Stimulated activated CD8-positive, alpha-beta memory T cell treated with anti-CD3 and anti-CD28 coated beads, Interleukin-12 subunit alpha, Interleukin-12 subunit beta, amount 100 ng/mL, for 1 hour (primary cell): ENCODE results near the gene SPATA2L.
A peak's percentile ranks its signal among the peaks of the same experiment; 100 is the strongest.

Experiments used
- DNase-seq: peaks from one replicate; pipeline ENCODE4 v3.0.0-alpha.2; 2020; ENCODE audit warnings: low read depth

Gene SPATA2L

GRCh38 chr16:89701425-89702406, at the start of gene SPATA2L:
Gene SPATA2L, minus strand, starts transcription at chr16:89701705. Its CDS starts 473 bp downstream, at chr16:89701232.
- DNase-seq: peak; percentile 95

GRCh38 chr16:89749637-89750036, 48.1 kb upstream of the SPATA2L start:
- no peak for DNase-seq

- no peak for DNase-seq
Observed at GRCh38 chr16:89748921-89749320, 47.4 kb upstream of the SPATA2L start.

GRCh38 chr16:89748076-89748475, 46.6 kb upstream of the SPATA2L start:
- DNase-seq: no peak

GRCh38 chr16:89746043-89746442, 44.5 kb upstream of the SPATA2L start:
- no peak for DNase-seq

GRCh38 chr16:89744813-89745212, 43.3 kb upstream of the SPATA2L start:
- DNase-seq: no peak

- DNase-seq: no peak
Observed at GRCh38 chr16:89742948-89743347, 41.4 kb upstream of the SPATA2L start.

- no peak for DNase-seq
Observed at GRCh38 chr16:89741342-89742014, 40.0 kb upstream of the SPATA2L start.

GRCh38 chr16:89739383-89739782, 37.9 kb upstream of the SPATA2L start:
- no peak for DNase-seq

- DNase-seq: no peak
Observed at GRCh38 chr16:89738538-89739317, 37.2 kb upstream of the SPATA2L start.

- DNase-seq: no peak
Observed at GRCh38 chr16:89738072-89738377, 36.5 kb upstream of the SPATA2L start.

- DNase-seq: no peak
Observed at GRCh38 chr16:89737341-89738071, 36.0 kb upstream of the SPATA2L start.

GRCh38 chr16:89736554-89736953, 35.0 kb upstream of the SPATA2L start:
- no peak for DNase-seq

GRCh38 chr16:89733792-89734191, 32.3 kb upstream of the SPATA2L start:
- DNase-seq: no peak

GRCh38 chr16:89733322-89733721, 31.8 kb upstream of the SPATA2L start:
- no peak for DNase-seq

- no peak for DNase-seq
Observed at GRCh38 chr16:89732918-89733242, 31.4 kb upstream of the SPATA2L start.

- no peak for DNase-seq
Observed at GRCh38 chr16:89732142-89732917, 30.8 kb upstream of the SPATA2L start.

GRCh38 chr16:89730610-89731234, 29.2 kb upstream of the SPATA2L start:
- no peak for DNase-seq

GRCh38 chr16:89729863-89730593, 28.5 kb upstream of the SPATA2L start:
- DNase-seq: no peak

GRCh38 chr16:89729293-89729692, 27.8 kb upstream of the SPATA2L start:
- no peak for DNase-seq
